ENCODE measurements around the gene WNT8B. TPM values are rescaled to one million over a fixed set of nuclear protein-coding genes. Genes with fewer than 3 reads are reported as not detected.

Gene WNT8B
- total and polyA plus RNA-seq, 10 donors, result 0.03 TPM; not detected in 9

DNA sequence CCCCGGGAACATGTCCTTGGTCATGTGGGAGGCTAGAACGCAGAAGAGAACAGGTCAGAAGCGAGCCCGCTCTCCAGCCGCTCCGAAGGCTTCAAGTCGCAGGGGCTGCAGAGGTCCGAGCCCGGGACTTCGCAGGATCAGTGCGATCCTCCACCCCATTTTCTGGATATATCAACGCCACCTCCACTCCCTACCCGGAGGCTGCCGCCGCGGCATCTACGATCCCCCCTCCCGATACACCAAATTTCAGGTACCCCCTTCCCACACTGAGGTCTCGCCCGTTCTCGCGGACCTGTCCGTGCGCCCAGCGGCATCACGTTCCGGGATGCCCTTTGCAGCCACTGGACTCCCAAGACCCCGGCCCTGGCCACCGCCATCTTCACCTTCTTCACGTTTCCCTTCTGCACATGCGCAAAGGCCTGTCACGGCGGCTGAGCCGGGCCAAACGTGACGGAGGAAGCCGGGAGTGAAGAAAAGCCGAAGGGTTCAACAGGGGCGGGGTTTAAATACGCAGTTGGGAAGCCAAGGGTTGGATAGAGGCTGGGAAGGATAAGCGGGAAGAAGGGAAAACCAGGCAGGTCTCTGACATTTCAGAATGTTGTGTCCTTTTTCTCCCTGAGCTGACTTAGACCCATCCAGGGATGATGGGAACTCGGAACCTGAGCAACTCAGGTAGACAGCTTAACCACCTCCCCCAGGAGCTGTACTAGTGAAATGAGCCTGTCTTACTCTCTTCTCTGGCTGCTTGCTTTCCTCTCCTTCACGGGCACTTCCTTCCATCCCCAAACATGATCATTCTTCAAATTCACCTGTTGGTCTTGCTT, 66.9 kb downstream of the WNT8B start, which contains the start of gene NDUFB8:
TSS of gene NDUFB8 (minus strand) at position 397 of the 824 bp plus-strand sequence. CDS start at position 377, 20 bp downstream.
- DNase-seq, result peak; percentile 95
- intact Hi-C loops (cut with DNase I; ENCODE audit: low total_unique reads), result no loop called here
- WGBS, 5 donors, result 1 to 2% (median 1%) methylated on average over 35 to 43 of the region's 43 CpGs
- H3K4me3 ChIP-seq, result peak within 1 kb of the TSS; percentile 80 to 98 (median 86)
- H3K9me3 ChIP-seq, result no peaks in the 10 kb centered on the region
- no peaks in the 10 kb centered on the region for H3K27me3 ChIP-seq (replicated peaks in 1 of 7)
- TF ChIP-seq, protein P1, sequence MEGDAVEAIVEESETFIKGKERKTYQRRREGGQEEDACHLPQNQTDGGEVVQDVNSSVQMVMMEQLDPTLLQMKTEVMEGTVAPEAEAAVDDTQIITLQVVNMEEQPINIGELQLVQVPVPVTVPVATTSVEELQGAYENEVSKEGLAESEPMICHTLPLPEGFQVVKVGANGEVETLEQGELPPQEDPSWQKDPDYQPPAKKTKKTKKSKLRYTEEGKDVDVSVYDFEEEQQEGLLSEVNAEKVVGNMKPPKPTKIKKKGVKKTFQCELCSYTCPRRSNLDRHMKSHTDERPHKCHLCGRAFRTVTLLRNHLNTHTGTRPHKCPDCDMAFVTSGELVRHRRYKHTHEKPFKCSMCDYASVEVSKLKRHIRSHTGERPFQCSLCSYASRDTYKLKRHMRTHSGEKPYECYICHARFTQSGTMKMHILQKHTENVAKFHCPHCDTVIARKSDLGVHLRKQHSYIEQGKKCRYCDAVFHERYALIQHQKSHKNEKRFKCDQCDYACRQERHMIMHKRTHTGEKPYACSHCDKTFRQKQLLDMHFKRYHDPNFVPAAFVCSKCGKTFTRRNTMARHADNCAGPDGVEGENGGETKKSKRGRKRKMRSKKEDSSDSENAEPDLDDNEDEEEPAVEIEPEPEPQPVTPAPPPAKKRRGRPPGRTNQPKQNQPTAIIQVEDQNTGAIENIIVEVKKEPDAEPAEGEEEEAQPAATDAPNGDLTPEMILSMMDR (IDR thresholded peaks at IDR 0.05 in 8 of 11, conservative IDR thresholded peaks at IDR 0.05 in 3 of 11), result no peak
- peak; percentile 87 to 91 (median 91) for TF ChIP-seq POLR2AphosphoS5 (IDR thresholded peaks at IDR 0.05)
- TF ChIP-seq POLR2A (IDR thresholded peaks at IDR 0.05), result no peak
- peaks cover 0 to 28% (median 25%) of the 10 kb centered on the region in 6 donors for H3K36me3 ChIP-seq
- peaks cover 15 to 45% (median 30%) of the 10 kb centered on the region in 6 donors for H3K4me1 ChIP-seq
- H3K27ac ChIP-seq, result peak within 1 kb of the TSS; percentile 68 to 88 (median 84)

DNA sequence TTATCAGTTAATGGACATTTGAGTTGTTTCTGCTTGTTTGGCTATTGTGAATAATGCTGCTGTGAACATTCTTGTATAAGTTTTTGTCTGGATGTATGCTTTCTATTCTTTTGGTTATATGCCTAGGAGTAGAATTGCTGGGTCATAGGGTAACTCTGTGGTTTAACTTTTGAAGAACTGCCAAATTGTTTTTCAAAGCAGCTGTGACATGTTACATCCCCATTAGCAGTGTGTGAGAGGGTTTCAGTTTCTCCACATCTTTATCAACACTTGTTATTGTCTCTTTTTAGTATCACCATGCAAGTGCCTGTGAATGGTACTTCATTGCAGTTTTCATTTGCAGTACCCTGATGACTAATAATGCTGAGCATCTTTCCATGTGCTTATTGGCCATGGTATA, 69.0 kb downstream of the WNT8B start:
- H3K9me3 ChIP-seq, result no peaks in the 10 kb centered on the region
- intact Hi-C loops (cut with DNase I; ENCODE audit: low total_unique reads), result no loop called here
- H3K27ac ChIP-seq, result no peak overlapping the region
- peaks cover 22 to 53% (median 46%) of the 10 kb centered on the region in 6 donors for H3K4me1 ChIP-seq
- TF ChIP-seq POLR2A (IDR thresholded peaks at IDR 0.05), result no peak
- TF ChIP-seq POLR2AphosphoS5 (IDR thresholded peaks at IDR 0.05), result no peak
- TF ChIP-seq, protein P1 (IDR thresholded peaks at IDR 0.05 in 8 of 11, conservative IDR thresholded peaks at IDR 0.05 in 3 of 11), result no peak
- H3K36me3 ChIP-seq, result peaks cover 0 to 7% (median 7%) of the 10 kb centered on the region in 6 donors
- no peaks in the 10 kb centered on the region for H3K27me3 ChIP-seq (replicated peaks in 1 of 7)
- no peak overlapping the region for H3K4me3 ChIP-seq
- no peak for DNase-seq

Other genes starting within 250 kb of the WNT8B start
- gene CHUK, start 233.4 kb upstream of the WNT8B start, total RNA-seq, result 10 to 100 TPM; 17.5 to 26.4 (median 24.8) TPM
- 1 to 10 TPM; 5.9 to 8.6 (median 6.6) TPM for gene CHUK, start 233.4 kb upstream of the WNT8B start, polyA plus RNA-seq
- gene CWF19L1, start 195.4 kb upstream of the WNT8B start, total RNA-seq, result 10 to 100 TPM; 17.8 to 42.1 (median 30.0) TPM
- 10 to 100 TPM; 22.2 to 36.5 (median 23.6) TPM for gene CWF19L1, start 195.4 kb upstream of the WNT8B start, polyA plus RNA-seq
- 10 to 100 TPM; 45.0 to 54.4 (median 50.1) TPM for gene BLOC1S2, start 176.3 kb upstream of the WNT8B start, total RNA-seq
- 10 to 100 TPM; 81.7 to 96.1 (median 92.5) TPM for gene BLOC1S2, start 176.3 kb upstream of the WNT8B start, polyA plus RNA-seq
- gene PKD2L1, start 132.8 kb upstream of the WNT8B start, total RNA-seq, result 1 to 10 TPM in 6 of 7 donors, not detected in 1; 3.0 to 8.7 (median 4.2) TPM
- 1 to 10 TPM; 2.2 to 4.8 (median 3.3) TPM for gene PKD2L1, start 132.8 kb upstream of the WNT8B start, polyA plus RNA-seq
- 10 to 100 TPM; 21.0 to 56.3 (median 40.1) TPM for gene SCD, start 115.8 kb upstream of the WNT8B start, total RNA-seq
- gene SCD, start 115.8 kb upstream of the WNT8B start, polyA plus RNA-seq, result 1 to 10 TPM; 2.1 to 8.3 (median 5.9) TPM
- 10 to 100 TPM; 16.0 to 30.7 (median 21.6) TPM for gene SEC31B, start 56.9 kb downstream of the WNT8B start, total RNA-seq
- gene SEC31B, start 56.9 kb downstream of the WNT8B start, polyA plus RNA-seq, result 10 to 100 TPM; 12.0 to 20.8 (median 19.1) TPM
- gene NDUFB8, start 66.9 kb downstream of the WNT8B start, total RNA-seq, result 100 to 1,000 TPM in 6 of 7 donors, 10 to 100 TPM in 1; 96.2 to 142 (median 128) TPM
- 100 to 1,000 TPM; 196 to 261 (median 256) TPM for gene NDUFB8, start 66.9 kb downstream of the WNT8B start, polyA plus RNA-seq
- 10 to 100 TPM; 18.2 to 48.2 (median 37.7) TPM for gene HIF1AN, start 72.9 kb downstream of the WNT8B start, total RNA-seq
- 1 to 10 TPM; 3.0 to 6.4 (median 3.6) TPM for gene HIF1AN, start 72.9 kb downstream of the WNT8B start, polyA plus RNA-seq